GM23338 (cell line): ENCODE data around the gene PRRG1. TPM values are rescaled to one million over a fixed set of nuclear protein-coding genes. Genes with fewer than 3 reads are reported as not detected.

Experiments
- ATAC-seq: fragments of 200-7000 bp; cut with Tn5 transposase; 3 replicates; pipeline ENCODE4 v1.9.1; 2020
- DNase-seq: peaks from one replicate; pipeline ENCODE4 v3.0.0-alpha.2; 2015; ENCODE audit warnings: low spot score
- H2AFZ ChIP-seq: fragments of 200-600 bp; sonication (generic); 2 replicates; pipeline ENCODE4 v1.8.0; 2016; ENCODE audit warnings: antibody characterized with exemption, mild to moderate bottlenecking, moderate library complexity
- H3F3A ChIP-seq: fragments of 200-600 bp; sonication (generic); replicated peaks from 2 replicates; pipeline ENCODE4 v1.8.0; 2017; ENCODE audit warnings: antibody characterized with exemption, mixed run types, low read depth
- H3K27ac ChIP-seq: fragments of 200-600 bp; sonication (generic); 2 replicates; pipeline ENCODE4 v1.6.1; 2016; ENCODE audit warnings: low read depth
- H3K27me3 ChIP-seq: fragments of 200-600 bp; sonication (generic); 2 replicates; pipeline ENCODE4 v1.8.0; 2016; ENCODE audit warnings: mild to moderate bottlenecking, mixed run types, moderate library complexity; ENCODE audit not compliant: insufficient read depth
- H3K36me3 ChIP-seq: fragments of 200-600 bp; sonication (generic); 2 replicates; pipeline ENCODE4 v1.8.0; 2016; ENCODE audit warnings: mild to moderate bottlenecking; ENCODE audit not compliant: insufficient read depth
- H3K4me1 ChIP-seq: fragments of 200-600 bp; sonication (generic); 2 replicates; pipeline ENCODE4 v1.8.0; 2016; ENCODE audit warnings: mild to moderate bottlenecking, moderate library complexity; ENCODE audit not compliant: insufficient read depth
- H3K4me2 ChIP-seq: fragments of 200-600 bp; sonication (generic); 2 replicates; pipeline ENCODE4 v1.7.1; 2017; ENCODE audit warnings: mixed run types
- H3K4me3 ChIP-seq: fragments of 200-600 bp; sonication (generic); 2 replicates; pipeline ENCODE4 v1.6.1; 2016; ENCODE audit warnings: mixed run types
- H3K79me2 ChIP-seq: fragments of 200-600 bp; sonication (generic); replicated peaks from 2 replicates; pipeline ENCODE4 v1.8.0; 2017; ENCODE audit warnings: mild to moderate bottlenecking; ENCODE audit not compliant: insufficient read depth
- H3K9me2 ChIP-seq: fragments of 200-600 bp; sonication (generic); 2 replicates; pipeline ENCODE4 v1.8.0; 2017; ENCODE audit not compliant: insufficient read depth
- H4K20me1 ChIP-seq: fragments of 200-600 bp; sonication (generic); replicated peaks from 2 replicates; pipeline ENCODE4 v1.8.0; 2017; ENCODE audit warnings: mild to moderate bottlenecking; ENCODE audit not compliant: insufficient read depth
- H3K27ac Mint-ChIP-seq: 2 replicates; pipeline ENCODE4 v1.8.0; 2020; ENCODE audit warnings: inconsistent platforms, mild to moderate bottlenecking, moderate library complexity, mixed read lengths
- H3K27me3 Mint-ChIP-seq: 3 replicates; pipeline ENCODE4 v1.8.0; 2022; ENCODE audit warnings: low read depth, mild to moderate bottlenecking, moderate library complexity, mixed read lengths, inconsistent platforms; ENCODE audit not compliant: insufficient read depth, poor library complexity
- H3K36me3 Mint-ChIP-seq: 3 replicates; pipeline ENCODE4 v1.8.0; 2021; ENCODE audit warnings: low read depth, mild to moderate bottlenecking, inconsistent platforms, moderate library complexity, mixed read lengths
- H3K4me1 Mint-ChIP-seq: 3 replicates; pipeline ENCODE4 v1.8.0; 2020; ENCODE audit warnings: mild to moderate bottlenecking, inconsistent platforms, mixed read lengths
- H3K4me3 Mint-ChIP-seq: 3 replicates; pipeline ENCODE4 v1.8.0; 2021; ENCODE audit warnings: moderate library complexity, mild to moderate bottlenecking, inconsistent platforms, mixed read lengths
- H3K9me3 Mint-ChIP-seq: 3 replicates; pipeline ENCODE4 v1.8.0; 2020; ENCODE audit warnings: moderate library complexity, mild to moderate bottlenecking, inconsistent platforms, mixed read lengths
- CREB1 ChIP-seq: fragments of 250-450 bp; sonication (Bioruptor Pico); IDR thresholded peaks from 2 replicates; pipeline ENCODE4 v1.5.0; 2020; ENCODE audit warnings: low read depth, mild to moderate bottlenecking, moderate library complexity
- EZH2 ChIP-seq: fragments of 200-600 bp; sonication (generic); IDR thresholded peaks from one replicate; pipeline ENCODE4 v1.8.0; 2017; ENCODE audit warnings: antibody characterized with exemption, mild to moderate bottlenecking, low read depth; ENCODE audit not compliant: unreplicated experiment
- EZH2phosphoT487 ChIP-seq: fragments of 200-600 bp; sonication (generic); IDR thresholded peaks from one replicate; pipeline ENCODE4 v1.8.1; 2018; ENCODE audit warnings: antibody characterized with exemption; ENCODE audit not compliant: unreplicated experiment
- JUNB ChIP-seq: IDR thresholded peaks from one replicate; pipeline ENCODE4 v1.6.1; 2016; ENCODE audit warnings: antibody characterized with exemption; ENCODE audit not compliant: unreplicated experiment
- NANOG ChIP-seq: IDR thresholded peaks from 2 replicates; pipeline ENCODE4 v1.6.1; 2016; ENCODE audit warnings: antibody characterized with exemption, borderline replicate concordance
- POLR2AphosphoS5 ChIP-seq: IDR thresholded peaks from 2 replicates; pipeline ENCODE4 v1.6.1; 2016; ENCODE audit warnings: antibody characterized with exemption, low read depth
- STAT1 ChIP-seq: IDR thresholded peaks from one replicate; pipeline ENCODE4 v1.6.1; 2016; ENCODE audit warnings: antibody characterized with exemption; ENCODE audit not compliant: unreplicated experiment
- ZNF114 ChIP-seq: fragments of 250-450 bp; sonication (Bioruptor Pico); IDR thresholded peaks from 2 replicates; pipeline ENCODE4 v1.5.0; 2020; ENCODE audit warnings: mild to moderate bottlenecking, moderate library complexity
- ZNF331 ChIP-seq: fragments of 250-450 bp; sonication (Bioruptor Pico); IDR thresholded peaks from 2 replicates; pipeline ENCODE4 v1.5.0; 2020; ENCODE audit warnings: low read depth, mild to moderate bottlenecking, moderate library complexity
- ZNF462 ChIP-seq: fragments of 250-450 bp; sonication (Bioruptor Pico); IDR thresholded peaks from 2 replicates; pipeline ENCODE4 v1.5.0; 2020; ENCODE audit warnings: mild to moderate bottlenecking, moderate library complexity
- polyA plus RNA-seq: library from polyadenylated mRNA; unstranded; fragments of >200 nt; fragmentation: Nextera tagmentation; extraction: Ambion mirVana; gene quantifications from 2 replicates; pipeline ENCODE4 v1.2.1, GENCODE V29; 2016
- total RNA-seq: library from RNA; depleted of rRNA; stranded (reverse); fragments of >200 nt; shearing (Covaris generic); gene quantifications from 2 replicates; pipeline ENCODE4 v1.2.3, GENCODE V29; 2014
- TF ChIP-seq, protein P1 (sequence below), 2 experiments: fragments of 200-600 bp in 1 of 2; sonication (generic) in 1 of 2; conservative IDR thresholded peaks; 2 replicates each; pipeline versions ENCODE4 v1.5.1 to v1.6.1; 2016 to 2017; ENCODE audit warnings: antibody characterized with exemption in 2 of 2, low read depth in 2 of 2, mild to moderate bottlenecking in 2 of 2, moderate library complexity in 1 of 2
- TF ChIP-seq, protein P2 (sequence below): IDR thresholded peaks from 2 replicates; pipeline ENCODE4 v1.6.1; 2016; ENCODE audit warnings: antibody characterized with exemption

PRRG1 gene
- total and polyA plus RNA-seq, 2 experiments from 2014 or later = 3.8 to 10.8 TPM

GRCh38 chrX:37485429-37485828 lies 136.3 kb downstream of the PRRG1 start (continued):
- TF ChIP-seq, protein P1, sequence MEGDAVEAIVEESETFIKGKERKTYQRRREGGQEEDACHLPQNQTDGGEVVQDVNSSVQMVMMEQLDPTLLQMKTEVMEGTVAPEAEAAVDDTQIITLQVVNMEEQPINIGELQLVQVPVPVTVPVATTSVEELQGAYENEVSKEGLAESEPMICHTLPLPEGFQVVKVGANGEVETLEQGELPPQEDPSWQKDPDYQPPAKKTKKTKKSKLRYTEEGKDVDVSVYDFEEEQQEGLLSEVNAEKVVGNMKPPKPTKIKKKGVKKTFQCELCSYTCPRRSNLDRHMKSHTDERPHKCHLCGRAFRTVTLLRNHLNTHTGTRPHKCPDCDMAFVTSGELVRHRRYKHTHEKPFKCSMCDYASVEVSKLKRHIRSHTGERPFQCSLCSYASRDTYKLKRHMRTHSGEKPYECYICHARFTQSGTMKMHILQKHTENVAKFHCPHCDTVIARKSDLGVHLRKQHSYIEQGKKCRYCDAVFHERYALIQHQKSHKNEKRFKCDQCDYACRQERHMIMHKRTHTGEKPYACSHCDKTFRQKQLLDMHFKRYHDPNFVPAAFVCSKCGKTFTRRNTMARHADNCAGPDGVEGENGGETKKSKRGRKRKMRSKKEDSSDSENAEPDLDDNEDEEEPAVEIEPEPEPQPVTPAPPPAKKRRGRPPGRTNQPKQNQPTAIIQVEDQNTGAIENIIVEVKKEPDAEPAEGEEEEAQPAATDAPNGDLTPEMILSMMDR (conservative IDR thresholded peaks at IDR 0.05; ENCODE audit: low read depth in 2 of 2) = no peak
- TF ChIP-seq CREB1 (CRISPR knock-in tag) = no peak
- no peak for TF ChIP-seq ZNF331
- TF ChIP-seq EZH2phosphoT487 = no peak

- ATAC-seq (no peak), DNase-seq (no peak)
- no peak overlapping the region for H3K4me3 ChIP-seq
- H3K9me2 ChIP-seq = no peaks in the 10 kb centered on the region
- H3K27ac Mint-ChIP-seq = no peak overlapping the region
- no peaks in the 10 kb centered on the region for H3K27me3 ChIP-seq
- no peaks in the 10 kb centered on the region for H3F3A ChIP-seq
- H3K4me1 ChIP-seq = no peaks in the 10 kb centered on the region
- no peak overlapping the region for H2AFZ ChIP-seq
- no peak overlapping the region for H3K4me3 Mint-ChIP-seq
- no peaks in the 10 kb centered on the region for H4K20me1 ChIP-seq
- peaks cover 8% of the 10 kb centered on the region; the same call in 2 of the 3 replicates for H3K36me3 Mint-ChIP-seq
- no peaks in the 10 kb centered on the region for H3K79me2 ChIP-seq
- H3K4me1 Mint-ChIP-seq = peaks cover 7% of the 10 kb centered on the region; the same call in 2 of the 3 replicates
- no peak overlapping the region for H3K27ac ChIP-seq
- H3K27me3 Mint-ChIP-seq = no peaks in the 10 kb centered on the region
- H3K4me2 ChIP-seq = no peak overlapping the region
- H3K36me3 ChIP-seq = no peaks in the 10 kb centered on the region
- peaks cover 7% of the 10 kb centered on the region; the same call in 1 of the 3 replicates for H3K9me3 Mint-ChIP-seq
- TF ChIP-seq EZH2 = no peak
- no peak for TF ChIP-seq CREB1 (CRISPR knock-in tag)
- TF ChIP-seq, protein P1 (conservative IDR thresholded peaks at IDR 0.05; ENCODE audit: low read depth in 2 of 2) = no peak
- TF ChIP-seq, protein P2, sequence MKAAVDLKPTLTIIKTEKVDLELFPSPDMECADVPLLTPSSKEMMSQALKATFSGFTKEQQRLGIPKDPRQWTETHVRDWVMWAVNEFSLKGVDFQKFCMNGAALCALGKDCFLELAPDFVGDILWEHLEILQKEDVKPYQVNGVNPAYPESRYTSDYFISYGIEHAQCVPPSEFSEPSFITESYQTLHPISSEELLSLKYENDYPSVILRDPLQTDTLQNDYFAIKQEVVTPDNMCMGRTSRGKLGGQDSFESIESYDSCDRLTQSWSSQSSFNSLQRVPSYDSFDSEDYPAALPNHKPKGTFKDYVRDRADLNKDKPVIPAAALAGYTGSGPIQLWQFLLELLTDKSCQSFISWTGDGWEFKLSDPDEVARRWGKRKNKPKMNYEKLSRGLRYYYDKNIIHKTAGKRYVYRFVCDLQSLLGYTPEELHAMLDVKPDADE = no peak
- TF ChIP-seq ZNF462 (CRISPR knock-in tag) = no peak
- no peak for TF ChIP-seq NANOG
- no peak for TF ChIP-seq ZNF114
- TF ChIP-seq POLR2AphosphoS5 = no peak
- TF ChIP-seq ZNF331 = no peak
- no peak for TF ChIP-seq JUNB
- no peak for TF ChIP-seq STAT1
- TF ChIP-seq EZH2phosphoT487 = no peak
These were observed 138.1 kb downstream of the PRRG1 start for GRCh38 chrX:37487271-37487670.
